Measurements from ENCODE around the gene AOAH.

The AOAH gene

GRCh38 chr7:36750451-36750850 is 26.2 kb upstream of the AOAH start:
- no peaks in the 10 kb centered on the region for H3K4me1 Mint-ChIP-seq
- no peak overlapping the region for H3K27ac Mint-ChIP-seq
- no peak overlapping the region for H3K4me3 Mint-ChIP-seq
- H3K36me3 Mint-ChIP-seq (ENCODE audit: low read depth), result no peaks in the 10 kb centered on the region
- no peaks in the 10 kb centered on the region for H3K9me3 Mint-ChIP-seq
- no peak for TF ChIP-seq CTCF (IDR thresholded peaks at IDR 0.05; ENCODE audit: unreplicated experiment in 3 of 3)
- H3K27me3 Mint-ChIP-seq (ENCODE audit: low read depth), result no peaks in the 10 kb centered on the region

- no peaks in the 10 kb centered on the region for H3K4me1 Mint-ChIP-seq
These were observed 25.1 kb upstream of the AOAH start for GRCh38 chr7:36749282-36749960.

GRCh38 chr7:36748017-36748487 is 23.8 kb upstream of the AOAH start:
- H3K4me1 Mint-ChIP-seq, result no peaks in the 10 kb centered on the region

More at GRCh38 chr7:36749282-36749960, 25.1 kb upstream of the AOAH start:
- no peaks in the 10 kb centered on the region for H3K9me3 Mint-ChIP-seq
- no peak overlapping the region for H3K4me3 Mint-ChIP-seq
- TF ChIP-seq CTCF (IDR thresholded peaks at IDR 0.05; ENCODE audit: unreplicated experiment in 3 of 3), result no peak
- no peaks in the 10 kb centered on the region for H3K36me3 Mint-ChIP-seq (ENCODE audit: low read depth)
- no peak overlapping the region for H3K27ac Mint-ChIP-seq
- no peaks in the 10 kb centered on the region for H3K27me3 Mint-ChIP-seq (ENCODE audit: low read depth)

GRCh38 chr7:36747280-36748016 is 23.2 kb upstream of the AOAH start:
- Mint-ChIP-seq H3K4me1 (no peaks in the 10 kb centered on the region), H3K4me3 (no peak overlapping the region), H3K9me3 (no peaks in the 10 kb centered on the region), H3K36me3 (ENCODE audit: low read depth) (no peaks in the 10 kb centered on the region), H3K27ac (peak overlapping the region; percentile 61 to 89 (median 74)), H3K27me3 (ENCODE audit: low read depth) (no peaks in the 10 kb centered on the region)
- TF ChIP-seq CTCF (IDR thresholded peaks at IDR 0.05; ENCODE audit: unreplicated experiment in 3 of 3), result no peak

More at GRCh38 chr7:36748017-36748487, 23.8 kb upstream of the AOAH start:
- H3K27ac Mint-ChIP-seq, result peak overlapping the region; percentile 61 to 89 (median 74)
- no peak overlapping the region for H3K4me3 Mint-ChIP-seq
- no peaks in the 10 kb centered on the region for H3K9me3 Mint-ChIP-seq
- H3K27me3 Mint-ChIP-seq (ENCODE audit: low read depth), result no peaks in the 10 kb centered on the region
- TF ChIP-seq CTCF (IDR thresholded peaks at IDR 0.05; ENCODE audit: unreplicated experiment in 3 of 3), result no peak
- no peaks in the 10 kb centered on the region for H3K36me3 Mint-ChIP-seq (ENCODE audit: low read depth)

- H3K27ac Mint-ChIP-seq, result peak overlapping the region in 1 of 3 experiments; percentile 89
- no peaks in the 10 kb centered on the region for H3K36me3 Mint-ChIP-seq (ENCODE audit: low read depth)
- H3K4me1 Mint-ChIP-seq, result no peaks in the 10 kb centered on the region
- no peak for TF ChIP-seq CTCF (IDR thresholded peaks at IDR 0.05; ENCODE audit: unreplicated experiment in 3 of 3)
- H3K27me3 Mint-ChIP-seq (ENCODE audit: low read depth), result no peaks in the 10 kb centered on the region
- no peaks in the 10 kb centered on the region for H3K9me3 Mint-ChIP-seq
- no peak overlapping the region for H3K4me3 Mint-ChIP-seq
These were observed 22.1 kb upstream of the AOAH start for GRCh38 chr7:36746347-36746746.

All from nephron (organoid).